ENCODE results near the gene EPS8. TPM values are rescaled to one million over a fixed set of nuclear protein-coding genes. Genes with fewer than 3 reads are reported as not detected.

Gene EPS8
- total RNA-seq, 1 donor from 2014 or later, result 41.7 TPM

DNA sequence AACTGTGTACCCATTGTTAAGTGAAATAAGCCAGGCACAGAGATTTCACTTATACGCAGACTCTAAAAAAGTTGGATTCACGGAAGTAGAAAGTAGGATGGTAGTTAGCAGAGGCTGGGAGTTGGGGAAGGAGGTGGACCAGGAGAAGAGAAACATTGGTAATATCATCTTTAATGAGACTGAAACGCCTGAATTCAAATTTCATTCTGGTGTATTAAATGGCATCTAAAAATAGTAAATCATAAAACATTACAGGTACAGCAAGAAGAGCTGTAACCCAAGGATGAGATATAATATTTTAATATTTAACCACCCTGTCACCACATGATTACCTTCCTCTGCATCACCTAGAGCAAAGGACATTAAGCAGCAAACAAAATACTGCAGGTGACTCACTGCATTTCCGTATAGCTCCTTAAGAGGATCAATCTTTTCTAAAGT, 99.4 kb downstream of the EPS8 start:
- TF ChIP-seq, protein P1, sequence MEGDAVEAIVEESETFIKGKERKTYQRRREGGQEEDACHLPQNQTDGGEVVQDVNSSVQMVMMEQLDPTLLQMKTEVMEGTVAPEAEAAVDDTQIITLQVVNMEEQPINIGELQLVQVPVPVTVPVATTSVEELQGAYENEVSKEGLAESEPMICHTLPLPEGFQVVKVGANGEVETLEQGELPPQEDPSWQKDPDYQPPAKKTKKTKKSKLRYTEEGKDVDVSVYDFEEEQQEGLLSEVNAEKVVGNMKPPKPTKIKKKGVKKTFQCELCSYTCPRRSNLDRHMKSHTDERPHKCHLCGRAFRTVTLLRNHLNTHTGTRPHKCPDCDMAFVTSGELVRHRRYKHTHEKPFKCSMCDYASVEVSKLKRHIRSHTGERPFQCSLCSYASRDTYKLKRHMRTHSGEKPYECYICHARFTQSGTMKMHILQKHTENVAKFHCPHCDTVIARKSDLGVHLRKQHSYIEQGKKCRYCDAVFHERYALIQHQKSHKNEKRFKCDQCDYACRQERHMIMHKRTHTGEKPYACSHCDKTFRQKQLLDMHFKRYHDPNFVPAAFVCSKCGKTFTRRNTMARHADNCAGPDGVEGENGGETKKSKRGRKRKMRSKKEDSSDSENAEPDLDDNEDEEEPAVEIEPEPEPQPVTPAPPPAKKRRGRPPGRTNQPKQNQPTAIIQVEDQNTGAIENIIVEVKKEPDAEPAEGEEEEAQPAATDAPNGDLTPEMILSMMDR (conservative IDR thresholded peaks at IDR 0.05; ENCODE audit: low read depth, low read length), result no peak
- no peak for DNase-seq (ENCODE audit: low read depth)
- H3K4me3 ChIP-seq (ENCODE audit: low read depth, low read length), result no peak overlapping the region

DNA sequence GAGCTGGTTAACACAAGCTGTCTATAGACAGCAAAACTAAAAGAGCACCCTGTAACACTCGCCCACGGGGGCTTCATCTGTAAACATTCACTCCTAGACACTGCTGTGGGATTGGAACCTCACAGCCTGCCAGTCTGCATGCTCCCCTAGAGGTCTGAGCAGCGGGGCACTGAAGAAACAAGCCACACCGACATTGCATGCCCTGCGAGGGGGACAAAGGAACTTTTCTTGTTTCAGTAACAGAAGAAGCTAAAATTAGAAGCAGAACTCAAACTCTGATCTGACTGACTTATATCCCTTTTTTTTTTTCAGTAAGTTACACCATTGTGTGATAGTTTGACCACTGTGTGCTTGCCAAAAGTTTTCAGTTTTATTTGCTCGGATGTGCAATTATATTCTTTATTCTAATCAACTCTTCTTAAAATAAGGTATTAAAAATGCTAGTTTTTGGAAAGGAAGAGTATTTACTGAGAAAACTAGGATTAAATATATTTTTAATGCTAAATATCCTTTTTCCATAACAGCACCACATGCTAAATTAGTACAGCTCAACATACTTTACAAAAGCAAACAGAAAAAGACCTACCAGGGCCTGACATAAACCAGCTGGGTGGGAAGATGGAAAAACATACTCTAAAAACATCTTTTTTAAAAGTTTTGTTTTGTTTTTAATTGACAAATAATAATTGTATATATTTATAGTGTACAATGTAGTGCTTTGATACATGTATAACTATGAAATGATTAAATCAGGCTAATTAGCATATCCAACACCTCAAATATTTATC, 100.2 kb downstream of the EPS8 start:
- TF ChIP-seq, protein P1 (conservative IDR thresholded peaks at IDR 0.05; ENCODE audit: low read depth, low read length), result no peak
- DNase-seq (ENCODE audit: low read depth), result no peak

DNA sequence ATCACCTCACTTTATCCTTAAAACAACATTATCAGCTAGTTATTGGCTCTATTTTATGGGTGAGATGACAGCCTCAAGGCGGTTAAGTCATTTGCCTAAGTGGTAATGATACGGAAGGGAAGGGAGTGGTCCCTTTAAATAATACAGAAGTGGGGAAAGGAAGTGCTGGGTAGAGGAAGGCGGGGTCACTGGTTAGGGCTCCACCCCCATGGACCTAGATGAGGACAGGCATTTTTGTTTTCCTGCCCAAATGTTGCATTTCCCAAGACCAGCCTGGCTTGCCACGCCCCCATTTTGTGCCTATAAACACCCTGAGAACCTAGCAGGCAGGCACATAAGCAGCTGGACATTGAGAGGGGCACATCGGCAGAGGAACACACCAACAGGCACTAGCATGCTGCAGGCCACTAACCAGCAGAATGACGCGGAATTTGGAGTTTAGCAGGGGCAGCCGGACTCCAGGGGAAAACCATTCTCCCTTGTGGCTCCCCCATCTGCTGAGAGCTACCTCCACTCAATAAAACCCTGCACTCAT, 100.9 kb downstream of the EPS8 start:
- TF ChIP-seq, protein P1 (conservative IDR thresholded peaks at IDR 0.05; ENCODE audit: low read depth, low read length), result no peak
- DNase-seq (ENCODE audit: low read depth), result no peak
- no peak overlapping the region for H3K4me3 ChIP-seq (ENCODE audit: low read depth, low read length)

More for the DNA sequence above, 100.2 kb downstream of the EPS8 start:
- no peak overlapping the region for H3K4me3 ChIP-seq (ENCODE audit: low read depth, low read length)

DNA sequence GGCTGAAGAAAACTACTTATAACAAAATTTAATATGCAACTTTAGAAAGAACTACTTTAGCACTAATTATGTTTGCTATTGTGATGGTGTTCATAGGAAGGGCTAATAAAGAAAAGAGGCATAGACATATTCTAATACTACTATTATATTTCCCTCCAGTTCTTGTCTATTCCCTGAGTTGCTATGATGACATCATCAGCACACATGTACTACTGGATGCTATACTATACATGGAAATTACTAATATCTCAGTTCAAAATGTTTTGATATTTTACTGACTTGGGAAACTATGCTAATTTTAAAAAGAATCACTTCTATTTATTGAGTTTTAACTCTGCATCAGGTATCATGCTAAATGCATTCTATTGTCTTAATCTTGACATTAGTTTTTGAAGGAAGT, 101.6 kb downstream of the EPS8 start:
- no peak overlapping the region for H3K4me3 ChIP-seq (ENCODE audit: low read depth, low read length)
- TF ChIP-seq, protein P1 (conservative IDR thresholded peaks at IDR 0.05; ENCODE audit: low read depth, low read length), result no peak
- no peak for DNase-seq (ENCODE audit: low read depth)

DNA sequence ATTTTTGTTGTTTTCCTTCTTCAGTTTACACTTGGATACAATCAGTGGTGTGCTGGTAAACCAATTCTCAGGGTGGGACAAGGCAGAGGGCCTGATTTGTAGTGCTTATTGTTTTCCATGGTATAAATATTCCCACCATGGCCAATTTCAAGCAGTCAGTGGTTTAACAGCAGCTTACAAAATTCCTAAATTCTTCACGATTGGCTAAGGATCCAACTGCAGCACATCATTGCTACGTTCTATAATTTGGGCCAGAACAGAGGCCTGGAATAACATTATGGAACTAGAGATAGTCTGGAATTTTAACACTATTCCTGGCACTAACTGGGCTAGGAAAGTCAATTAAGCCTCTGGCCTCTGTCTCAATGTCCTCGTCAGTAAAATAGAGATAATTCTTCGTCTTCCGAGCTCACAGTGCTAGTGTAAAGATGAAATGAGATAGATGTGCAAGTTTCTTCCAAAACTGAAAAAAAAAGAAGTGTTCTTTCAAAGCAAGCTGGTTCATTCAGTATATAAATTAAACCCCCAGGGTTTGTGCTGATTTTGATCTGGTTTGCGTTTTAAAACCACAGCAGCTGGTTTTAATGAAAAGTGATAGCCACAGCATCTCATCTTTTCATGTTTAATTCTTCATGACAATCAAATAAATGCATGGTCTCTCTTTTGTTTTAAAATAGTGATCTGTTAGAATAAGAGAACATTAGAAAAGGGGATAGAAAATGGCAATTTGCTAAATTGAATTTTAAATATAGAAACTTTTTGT, 104.1 kb downstream of the EPS8 start:
- DNase-seq (ENCODE audit: low read depth), result no peak
- no peak overlapping the region for H3K4me3 ChIP-seq (ENCODE audit: low read depth, low read length)
- TF ChIP-seq, protein P1 (conservative IDR thresholded peaks at IDR 0.05; ENCODE audit: low read depth, low read length), result no peak

DNA sequence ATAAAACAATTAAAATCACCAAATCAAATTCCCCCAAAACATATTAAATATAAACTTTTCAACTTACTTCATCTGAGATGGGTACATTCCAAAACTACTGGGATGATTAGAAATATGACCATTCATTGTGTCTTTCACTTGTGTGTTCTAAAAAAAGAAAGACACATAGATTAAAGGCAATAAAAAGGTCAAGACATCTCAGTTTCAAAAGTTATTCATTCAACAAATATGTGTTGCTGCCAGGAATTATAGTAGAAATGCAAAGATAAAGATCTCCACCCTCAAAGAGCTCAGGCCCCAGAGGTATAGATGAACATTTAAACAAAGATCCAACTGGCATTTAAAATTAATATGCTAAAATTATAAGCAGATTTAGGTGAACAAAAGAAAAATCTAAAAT, 106.4 kb downstream of the EPS8 start:
- TF ChIP-seq, protein P1 (conservative IDR thresholded peaks at IDR 0.05; ENCODE audit: low read depth, low read length), result no peak
- DNase-seq (ENCODE audit: low read depth), result no peak
- H3K4me3 ChIP-seq (ENCODE audit: low read depth, low read length), result no peak overlapping the region

Data from epithelial cell of proximal tubule (primary cell).